Calu3 (cell line): ENCODE measurements around the gene TFPI2. TPM values are rescaled to one million over a fixed set of nuclear protein-coding genes. Genes with fewer than 3 reads are reported as not detected.

ENCODE experiments used
- BruUV-seq: library from RNA; stranded (reverse); fragments of 400-500 nt; replicated peaks from 2 replicates; lab custom pipeline; 2021; lab: Mats Ljungman, UMichigan
- CTCF ChIA-PET: fragments of 300-600 bp; sonication (Branson Sonifier 250); formaldehyde crosslinking; loops from one replicate; lab custom pipeline; 2022; ENCODE audit warnings: antibody characterized with exemption; lab: Charles Lee
- DNase-seq: peaks from one replicate; pipeline ENCODE4 v3.0.0; 2022
- H3K27ac Mint-ChIP-seq: one replicate; pipeline ENCODE4 v1.8.0; 2022; ENCODE audit warnings: mixed read lengths; ENCODE audit not compliant: unreplicated experiment
- H3K27me3 Mint-ChIP-seq: one replicate; pipeline ENCODE4 v1.8.0; 2022; ENCODE audit warnings: mixed read lengths; ENCODE audit not compliant: unreplicated experiment
- H3K36me3 Mint-ChIP-seq: one replicate; pipeline ENCODE4 v1.8.0; 2022; ENCODE audit warnings: mild to moderate bottlenecking, moderate library complexity, mixed read lengths; ENCODE audit not compliant: insufficient read depth, unreplicated experiment
- H3K4me1 Mint-ChIP-seq: one replicate; pipeline ENCODE4 v1.8.0; 2022; ENCODE audit warnings: mild to moderate bottlenecking, low read depth, mixed read lengths; ENCODE audit not compliant: unreplicated experiment
- H3K4me3 Mint-ChIP-seq: one replicate; pipeline ENCODE4 v1.8.0; 2022; ENCODE audit warnings: mild to moderate bottlenecking, low read depth, moderate library complexity, mixed read lengths; ENCODE audit not compliant: unreplicated experiment
- H3K9me3 Mint-ChIP-seq: one replicate; pipeline ENCODE4 v1.8.0; 2022; ENCODE audit warnings: low read depth, mixed read lengths; ENCODE audit not compliant: unreplicated experiment
- intact Hi-C: fragments of 100-400 bp; cut with micrococcal nuclease; formaldehyde crosslinking; loops from one replicate; pipeline ENCODE4 v1.10.0; 2022; ENCODE audit not compliant: unreplicated experiment
- total RNA-seq: library from RNA; stranded (reverse); gene quantifications from 2 replicates; pipeline ENCODE4 v1.2.3, GENCODE V29; 2022
- TF ChIP-seq, protein P1 (sequence below): fragments of 200-600 bp; IDR thresholded peaks from one replicate; pipeline ENCODE4 v1.8.0; 2022; ENCODE audit warnings: antibody characterized with exemption; ENCODE audit not compliant: unreplicated experiment

TFPI2 gene
- total RNA-seq, 1 experiment from 2014 or later, result 213 TPM

DNA sequence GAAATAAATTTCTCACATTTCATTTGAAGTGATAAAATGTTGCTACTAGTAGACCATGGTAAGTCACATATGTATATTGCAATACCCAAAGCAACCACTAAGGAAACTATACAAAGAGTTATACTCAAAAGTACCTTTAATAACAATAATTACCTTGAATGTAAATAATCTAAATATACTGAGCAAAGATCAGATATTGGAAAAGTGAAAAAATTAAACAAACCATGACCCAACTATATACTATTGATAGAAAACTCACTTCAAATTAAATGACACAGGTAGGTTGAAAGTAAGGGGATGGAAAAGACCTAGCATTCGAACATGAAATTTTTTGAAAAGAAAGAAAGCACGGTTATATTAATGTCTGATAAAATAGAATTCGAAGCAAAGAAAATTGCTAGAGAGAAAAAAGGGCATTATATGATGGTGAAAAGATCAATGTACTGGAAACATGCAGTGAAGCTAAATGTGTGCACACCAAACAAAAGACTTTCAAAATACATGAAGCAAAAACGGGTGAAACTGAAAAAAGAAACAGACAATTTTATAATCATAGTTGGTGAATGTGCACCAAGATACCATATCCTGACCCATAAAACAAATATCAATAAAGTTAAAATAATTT lies 29.1 kb downstream of the TFPI2 start:
- intact Hi-C loops, result no loop called here
- CTCF ChIA-PET, result no interaction called here
- DNase-seq, result no peak
- TF ChIP-seq, protein P1, sequence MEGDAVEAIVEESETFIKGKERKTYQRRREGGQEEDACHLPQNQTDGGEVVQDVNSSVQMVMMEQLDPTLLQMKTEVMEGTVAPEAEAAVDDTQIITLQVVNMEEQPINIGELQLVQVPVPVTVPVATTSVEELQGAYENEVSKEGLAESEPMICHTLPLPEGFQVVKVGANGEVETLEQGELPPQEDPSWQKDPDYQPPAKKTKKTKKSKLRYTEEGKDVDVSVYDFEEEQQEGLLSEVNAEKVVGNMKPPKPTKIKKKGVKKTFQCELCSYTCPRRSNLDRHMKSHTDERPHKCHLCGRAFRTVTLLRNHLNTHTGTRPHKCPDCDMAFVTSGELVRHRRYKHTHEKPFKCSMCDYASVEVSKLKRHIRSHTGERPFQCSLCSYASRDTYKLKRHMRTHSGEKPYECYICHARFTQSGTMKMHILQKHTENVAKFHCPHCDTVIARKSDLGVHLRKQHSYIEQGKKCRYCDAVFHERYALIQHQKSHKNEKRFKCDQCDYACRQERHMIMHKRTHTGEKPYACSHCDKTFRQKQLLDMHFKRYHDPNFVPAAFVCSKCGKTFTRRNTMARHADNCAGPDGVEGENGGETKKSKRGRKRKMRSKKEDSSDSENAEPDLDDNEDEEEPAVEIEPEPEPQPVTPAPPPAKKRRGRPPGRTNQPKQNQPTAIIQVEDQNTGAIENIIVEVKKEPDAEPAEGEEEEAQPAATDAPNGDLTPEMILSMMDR, result no peak
- Mint-ChIP-seq H3K9me3 (no peaks in the 10 kb centered on the region), H3K27me3 (no peaks in the 10 kb centered on the region), H3K4me1 (peaks cover 2% of the 10 kb centered on the region), H3K36me3 (no peaks in the 10 kb centered on the region), H3K4me3 (no peak overlapping the region), H3K27ac (no peak overlapping the region)
- no TSS peak for BruUV-seq

DNA sequence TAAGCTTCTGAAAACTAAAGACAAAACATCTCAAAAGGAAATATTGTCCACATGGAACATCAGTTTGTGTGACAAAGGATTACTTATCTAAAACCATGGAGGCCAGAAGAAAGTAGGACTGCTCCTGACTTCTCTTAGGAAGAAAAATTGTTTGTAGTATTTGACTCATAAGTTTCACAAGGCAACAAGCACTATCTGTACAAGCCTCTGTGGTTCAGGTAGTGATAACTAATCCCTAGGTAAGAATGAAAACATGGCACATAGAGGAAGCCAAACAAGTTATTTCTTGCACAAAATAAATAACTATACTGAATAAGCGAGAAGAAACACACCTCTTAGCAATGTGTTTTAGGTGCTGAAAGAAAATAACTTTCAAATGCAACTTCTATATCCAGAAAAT lies 30.3 kb downstream of the TFPI2 start:
- Mint-ChIP-seq H3K4me3 (no peak overlapping the region), H3K27me3 (no peaks in the 10 kb centered on the region), H3K27ac (no peak overlapping the region), H3K36me3 (no peaks in the 10 kb centered on the region), H3K4me1 (peaks cover 14% of the 10 kb centered on the region), H3K9me3 (no peaks in the 10 kb centered on the region)
- CTCF ChIA-PET, result no interaction called here
- BruUV-seq, result no TSS peak
- intact Hi-C loops, result no loop called here
- DNase-seq, result no peak
- TF ChIP-seq, protein P1, result no peak

DNA sequence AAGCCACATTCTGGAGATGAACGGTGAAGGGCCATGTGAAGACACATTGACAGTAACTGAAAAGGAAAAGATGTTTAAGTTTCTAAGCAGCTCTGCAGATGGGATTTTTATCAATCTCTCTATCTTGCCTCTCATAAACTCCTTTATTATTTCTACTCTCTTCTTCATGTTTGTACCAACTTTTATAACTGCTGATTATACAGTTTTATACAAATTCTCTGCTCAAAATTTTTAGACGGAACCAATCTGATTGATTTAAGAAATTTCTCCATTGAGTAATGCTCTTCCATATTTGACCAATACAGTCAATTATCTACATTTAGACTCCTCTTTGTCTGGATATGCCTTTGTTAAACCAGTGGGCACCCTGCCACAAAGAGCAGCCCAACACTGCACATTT lies 31.7 kb downstream of the TFPI2 start:
- no TSS peak for BruUV-seq

DNA sequence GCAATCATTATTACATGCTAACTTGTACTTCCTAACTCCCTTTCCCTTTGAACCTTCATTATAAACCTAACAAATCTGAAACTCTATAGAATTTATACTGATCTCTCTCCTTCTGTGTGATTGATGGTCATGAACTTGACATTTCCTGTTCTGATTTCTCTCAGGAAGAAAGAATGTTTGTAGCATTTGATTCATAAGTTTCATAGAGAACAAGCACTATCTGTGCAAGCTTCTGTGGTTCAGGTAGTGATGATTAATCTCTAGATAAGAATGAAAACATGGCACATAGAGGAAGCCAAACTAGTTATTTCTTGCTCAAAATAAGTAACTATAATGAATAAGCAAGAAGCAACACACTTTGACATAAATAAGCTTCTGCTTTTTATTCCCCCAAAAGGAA lies 34.2 kb downstream of the TFPI2 start:
- Mint-ChIP-seq H3K9me3 (no peaks in the 10 kb centered on the region), H3K27me3 (no peaks in the 10 kb centered on the region), H3K36me3 (no peaks in the 10 kb centered on the region), H3K4me3 (no peak overlapping the region), H3K27ac (no peak overlapping the region), H3K4me1 (peaks cover 16% of the 10 kb centered on the region)
- intact Hi-C loops, result no loop called here
- no peak for DNase-seq
- BruUV-seq, result no TSS peak
- CTCF ChIA-PET, result no interaction called here
- TF ChIP-seq, protein P1, result no peak

More for the DNA sequence above, 31.7 kb downstream of the TFPI2 start:
- Mint-ChIP-seq H3K9me3 (no peaks in the 10 kb centered on the region), H3K27ac (no peak overlapping the region), H3K27me3 (no peaks in the 10 kb centered on the region), H3K4me3 (no peak overlapping the region), H3K36me3 (no peaks in the 10 kb centered on the region), H3K4me1 (peaks cover 16% of the 10 kb centered on the region)
- CTCF ChIA-PET, result no interaction called here
- no peak for DNase-seq
- intact Hi-C loops, result no loop called here
- TF ChIP-seq, protein P1, result no peak
